ENCODE results near the gene HECTD4.
A peak's percentile ranks its signal among the peaks of the same experiment; 100 is the strongest.
"Not testable (repeated sequence)": the region's sequence is repeated elsewhere in the genome, so short reads cannot be mapped to it uniquely, and the experiment has no call there.

Gene HECTD4

DNA sequence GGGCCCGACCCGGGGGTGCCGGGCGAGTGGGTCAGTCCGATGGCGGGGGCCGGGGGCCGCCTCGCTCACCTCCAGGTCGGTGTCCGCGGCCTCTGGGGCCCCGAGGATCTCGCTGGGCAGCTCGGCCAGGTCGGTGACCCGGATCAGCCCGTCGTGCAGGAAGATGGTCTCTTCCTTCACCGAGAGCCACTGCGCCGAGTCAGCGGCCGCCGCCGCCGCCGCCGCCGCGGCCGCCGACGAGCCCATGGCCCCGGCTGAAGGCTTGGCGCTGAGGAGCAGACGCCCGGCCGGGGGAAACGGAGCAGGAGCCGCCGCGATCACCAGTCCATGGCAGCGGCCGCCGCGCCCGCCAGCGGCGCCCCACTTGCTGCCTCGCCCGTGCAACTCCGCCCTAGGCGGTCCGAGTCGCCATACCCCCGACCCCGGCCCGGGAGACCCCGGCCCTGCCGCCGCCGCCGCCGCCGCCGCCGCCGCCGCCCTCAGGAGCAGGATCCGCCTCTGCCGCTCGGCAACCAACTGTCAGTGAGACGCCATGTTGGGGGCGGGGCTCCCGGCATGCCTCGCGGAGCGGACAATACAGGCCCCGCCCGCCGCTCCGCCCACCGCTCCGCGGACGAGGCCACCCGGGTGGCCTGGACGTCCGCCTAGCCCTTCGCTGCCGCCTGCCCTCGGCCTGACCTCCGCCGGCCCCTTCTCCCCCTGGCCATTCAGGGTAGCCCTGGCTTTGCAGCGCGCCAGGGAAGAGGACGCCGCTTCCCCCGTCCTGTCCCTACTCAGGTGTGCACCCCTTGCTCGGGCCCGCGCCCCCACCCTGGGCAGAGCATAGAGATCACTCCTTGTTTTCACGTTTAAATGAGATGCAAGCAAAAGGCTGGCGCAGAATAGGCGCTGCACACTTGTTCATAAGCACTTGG, at the start of gene HECTD4:
TSS of gene HECTD4 (minus strand) at position 549 of the 914 bp plus-strand sequence. CDS start at position 246, 303 bp downstream.
- peak within 1 kb of the TSS; percentile 97 for H3K4me3 Mint-ChIP-seq
- no peaks in the 10 kb centered on the region for H3K9me3 Mint-ChIP-seq
- peak; percentile 95 for DNase-seq
- peaks cover 31% of the 10 kb centered on the region for H3K4me1 Mint-ChIP-seq (ENCODE audit: low read depth)
- peak within 1 kb of the TSS; percentile 95 for H3K27ac Mint-ChIP-seq
- H3K27me3 Mint-ChIP-seq = no peaks in the 10 kb centered on the region
- peaks cover 5% of the 10 kb centered on the region for H3K36me3 Mint-ChIP-seq (ENCODE audit: low read depth)

GRCh38 chr12:112431965-112432364, 49.7 kb upstream of the HECTD4 start:
- Mint-ChIP-seq H3K9me3 (no peaks in the 10 kb centered on the region), H3K4me3 (no peak overlapping the region), H3K27me3 (no peaks in the 10 kb centered on the region), H3K4me1 (ENCODE audit: low read depth) (peaks cover 46% of the 10 kb centered on the region), H3K36me3 (ENCODE audit: low read depth) (peaks cover 45% of the 10 kb centered on the region), H3K27ac (peak overlapping the region; percentile 92)
- DNase-seq = no peak

DNA sequence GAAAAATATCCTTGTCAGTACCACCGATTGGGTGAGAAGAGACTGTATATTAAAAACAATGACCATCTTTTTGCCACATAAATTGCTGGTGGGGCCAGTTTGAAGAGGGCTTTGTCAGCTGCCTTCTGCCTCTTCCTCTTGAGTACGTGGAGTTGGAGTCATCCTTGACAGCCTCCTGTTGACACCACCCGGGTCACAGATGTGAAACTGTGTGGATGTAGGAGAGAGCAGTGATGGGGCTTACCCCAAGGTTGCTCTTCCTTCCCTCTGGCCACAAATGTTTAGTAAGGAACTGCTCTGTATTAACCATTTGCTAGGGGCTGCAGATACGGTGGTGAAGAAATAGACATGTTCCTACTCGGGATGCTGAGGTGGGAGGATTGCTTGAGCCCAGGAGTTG, 48.7 kb upstream of the HECTD4 start:
- H3K27ac Mint-ChIP-seq = peak overlapping the region; percentile 92
- no peaks in the 10 kb centered on the region for H3K9me3 Mint-ChIP-seq
- H3K36me3 Mint-ChIP-seq (ENCODE audit: low read depth) = peaks cover 51% of the 10 kb centered on the region
- H3K27me3 Mint-ChIP-seq = no peaks in the 10 kb centered on the region
- H3K4me1 Mint-ChIP-seq (ENCODE audit: low read depth) = peaks cover 49% of the 10 kb centered on the region
- peak overlapping the region; percentile 35 for H3K4me3 Mint-ChIP-seq
- DNase-seq = no peak

- H3K27ac Mint-ChIP-seq = no peak overlapping the region
- peaks cover 58% of the 10 kb centered on the region for H3K36me3 Mint-ChIP-seq (ENCODE audit: low read depth)
- DNase-seq = no peak
- no peak overlapping the region for H3K4me3 Mint-ChIP-seq
- H3K27me3 Mint-ChIP-seq = no peaks in the 10 kb centered on the region
- H3K4me1 Mint-ChIP-seq (ENCODE audit: low read depth) = peaks cover 57% of the 10 kb centered on the region
- no peaks in the 10 kb centered on the region for H3K9me3 Mint-ChIP-seq
Observed at GRCh38 chr12:112427760-112428159, 45.5 kb upstream of the HECTD4 start.

GRCh38 chr12:112425582-112426382, 43.6 kb upstream of the HECTD4 start:
- Mint-ChIP-seq H3K27me3 (no peaks in the 10 kb centered on the region), H3K36me3 (ENCODE audit: low read depth) (peaks cover 62% of the 10 kb centered on the region), H3K9me3 (no peaks in the 10 kb centered on the region), H3K27ac (no peak overlapping the region), H3K4me1 (ENCODE audit: low read depth) (peaks cover 62% of the 10 kb centered on the region), H3K4me3 (no peak overlapping the region)
- no peak for DNase-seq

GRCh38 chr12:112424126-112424525, 41.9 kb upstream of the HECTD4 start:
- Mint-ChIP-seq H3K4me1 (ENCODE audit: low read depth) (peaks cover 66% of the 10 kb centered on the region), H3K36me3 (ENCODE audit: low read depth) (peaks cover 69% of the 10 kb centered on the region), H3K27ac (peak overlapping the region; percentile 6), H3K27me3 (no peaks in the 10 kb centered on the region), H3K4me3 (no peak overlapping the region), H3K9me3 (no peaks in the 10 kb centered on the region)
- DNase-seq = no peak

DNA sequence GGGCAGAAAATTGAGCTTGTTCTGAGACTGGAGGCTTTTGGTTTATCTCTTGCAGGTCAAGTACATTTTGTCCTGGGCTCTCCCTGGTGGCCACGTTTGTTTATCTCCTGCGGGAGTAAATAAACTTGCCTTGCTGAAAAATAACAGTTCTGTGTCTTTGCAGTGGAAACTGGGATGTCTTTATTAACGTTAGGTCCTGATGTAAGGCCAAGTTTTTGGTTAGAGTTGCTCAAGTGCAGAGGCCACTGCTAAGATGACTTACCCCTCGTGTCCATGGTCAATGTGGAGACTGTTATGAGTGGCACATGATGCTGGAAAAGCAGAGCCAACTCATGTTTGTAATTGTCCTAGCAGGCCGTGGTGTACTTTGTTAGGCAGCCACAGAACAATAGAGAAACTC, 40.3 kb upstream of the HECTD4 start:
- Mint-ChIP-seq H3K4me3 (no peak overlapping the region), H3K4me1 (ENCODE audit: low read depth) (peaks cover 58% of the 10 kb centered on the region), H3K36me3 (ENCODE audit: low read depth) (peaks cover 63% of the 10 kb centered on the region), H3K27ac (peak overlapping the region; percentile 1), H3K9me3 (no peaks in the 10 kb centered on the region), H3K27me3 (no peaks in the 10 kb centered on the region)
- DNase-seq = peak; percentile 7

DNA sequence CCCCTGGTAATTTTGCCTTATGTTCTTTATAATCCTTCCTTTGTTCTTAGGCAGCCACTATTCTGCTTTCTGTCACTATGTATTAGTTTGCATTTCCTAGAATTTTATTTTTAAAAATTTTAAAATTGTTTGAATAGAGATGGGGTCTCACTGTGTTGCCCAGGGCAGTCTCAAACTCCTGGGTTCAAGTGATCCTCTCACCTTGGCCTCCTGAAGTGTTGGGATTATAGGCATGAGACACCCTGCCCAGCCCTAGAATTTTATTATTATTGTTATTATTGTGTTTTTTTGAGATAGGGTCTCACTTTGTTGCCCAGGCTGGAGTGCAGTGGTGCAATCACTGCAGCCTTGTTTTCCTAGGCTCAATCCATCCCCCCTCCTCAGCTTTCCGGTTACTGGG, 39.1 kb upstream of the HECTD4 start:
- H3K27me3 Mint-ChIP-seq = no peaks in the 10 kb centered on the region
- DNase-seq = no peak
- no peak overlapping the region for H3K27ac Mint-ChIP-seq
- H3K9me3 Mint-ChIP-seq = no peaks in the 10 kb centered on the region
- H3K4me3 Mint-ChIP-seq = peak overlapping the region; percentile 94
- H3K36me3 Mint-ChIP-seq (ENCODE audit: low read depth) = peaks cover 61% of the 10 kb centered on the region
- peaks cover 60% of the 10 kb centered on the region for H3K4me1 Mint-ChIP-seq (ENCODE audit: low read depth)

DNA sequence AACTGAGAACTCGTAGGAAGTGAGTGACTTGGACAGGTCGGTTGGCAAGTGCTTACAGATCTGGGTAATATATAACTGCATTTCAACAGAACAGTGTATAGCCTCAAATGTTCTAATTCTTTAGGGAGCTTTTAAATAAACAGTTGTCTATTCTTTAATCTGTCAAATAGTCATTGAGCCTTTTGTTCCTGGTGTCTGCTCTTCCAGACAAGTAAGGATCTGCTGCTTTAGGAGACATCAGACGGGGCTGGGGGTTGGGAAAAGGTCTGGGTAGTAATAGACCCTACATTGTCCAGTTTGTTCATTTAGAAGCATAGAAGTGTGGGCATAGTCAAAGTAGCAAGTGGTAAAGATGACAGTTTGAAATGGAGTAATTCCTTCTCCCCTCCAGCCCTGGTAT, 38.5 kb upstream of the HECTD4 start:
- no peak for DNase-seq
- Mint-ChIP-seq H3K36me3 (ENCODE audit: low read depth) (peaks cover 55% of the 10 kb centered on the region), H3K27ac (peak overlapping the region; percentile 82), H3K27me3 (no peaks in the 10 kb centered on the region), H3K4me1 (ENCODE audit: low read depth) (peaks cover 53% of the 10 kb centered on the region), H3K4me3 (peak overlapping the region; percentile 94), H3K9me3 (no peaks in the 10 kb centered on the region)

DNA sequence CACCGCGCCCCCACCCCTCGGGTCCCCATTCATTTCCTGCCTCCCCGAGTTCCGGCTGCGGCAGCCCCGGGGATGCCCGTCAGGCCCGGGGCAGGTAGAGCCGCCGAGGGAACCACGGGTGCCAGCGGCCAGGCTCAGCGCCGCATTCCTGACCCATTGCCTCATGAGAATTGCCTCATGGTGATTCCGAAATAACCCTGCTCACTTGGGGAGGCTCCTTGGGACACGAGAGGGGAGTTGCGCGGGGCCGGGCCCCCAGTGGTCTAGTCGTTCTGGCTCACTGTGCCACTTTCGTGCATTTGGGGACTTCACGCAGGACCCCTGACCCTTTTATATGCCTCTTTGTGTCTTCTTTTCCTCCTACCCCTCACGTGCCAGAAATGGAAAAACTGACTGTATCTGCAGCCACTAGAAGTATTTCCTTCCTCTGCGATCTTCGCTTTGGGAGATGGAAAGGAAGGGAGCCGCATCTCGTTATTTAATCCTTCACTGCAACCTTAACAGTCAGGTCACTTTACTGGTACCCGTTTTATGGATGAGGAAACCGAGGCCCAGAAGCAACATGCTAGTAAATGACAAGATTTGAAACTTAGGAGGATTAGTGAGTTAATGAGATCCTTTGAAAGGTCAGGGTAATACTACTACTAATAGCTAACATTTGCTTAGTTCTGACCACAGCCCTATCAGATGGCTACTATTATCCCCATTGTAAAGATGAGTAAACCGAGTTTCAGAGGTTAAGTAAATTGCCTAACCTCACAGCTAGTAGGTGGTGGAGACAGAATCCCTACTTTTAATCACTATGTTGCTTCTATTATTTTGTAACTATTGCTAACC, 37.3 kb upstream of the HECTD4 start:
- Mint-ChIP-seq H3K27ac (peak overlapping the region; percentile 98), H3K4me1 (ENCODE audit: low read depth) (peaks cover 46% of the 10 kb centered on the region), H3K4me3 (peak overlapping the region; percentile 94), H3K36me3 (ENCODE audit: low read depth) (peaks cover 47% of the 10 kb centered on the region), H3K9me3 (no peaks in the 10 kb centered on the region), H3K27me3 (no peaks in the 10 kb centered on the region)
- DNase-seq = no peak

GRCh38 chr12:112418608-112419296, 36.5 kb upstream of the HECTD4 start, which contains the start of gene PTPN11:
Gene PTPN11 (plus strand): TSS chr12:112418947. CDS start chr12:112419112, 165 bp downstream.
- Mint-ChIP-seq H3K27me3 (no peaks in the 10 kb centered on the region), H3K27ac (peak within 1 kb of the TSS; percentile 99), H3K36me3 (ENCODE audit: low read depth) (peaks cover 41% of the 10 kb centered on the region), H3K4me1 (ENCODE audit: low read depth) (peaks cover 38% of the 10 kb centered on the region), H3K9me3 (no peaks in the 10 kb centered on the region), H3K4me3 (peak within 1 kb of the TSS; percentile 97)
- peak; percentile 97 for DNase-seq

DNA sequence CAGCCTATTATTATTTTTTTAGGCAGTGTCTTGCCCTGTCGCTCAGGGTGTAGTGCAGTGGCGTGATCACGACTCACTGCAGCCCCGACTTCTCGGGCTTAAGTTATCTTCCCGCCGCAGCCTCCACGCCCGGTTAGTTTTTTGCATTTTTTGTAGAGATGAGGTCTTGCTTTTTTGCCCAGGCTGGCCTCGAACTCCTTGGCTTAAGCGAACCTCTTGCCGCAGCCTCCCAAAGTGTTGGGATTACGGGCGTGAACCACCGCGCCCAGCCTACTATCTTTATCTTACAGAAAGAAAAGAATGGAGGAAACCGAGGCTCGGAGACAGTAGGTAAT, 36.0 kb upstream of the HECTD4 start:
- Mint-ChIP-seq H3K4me3 (peak overlapping the region; percentile 97), H3K27ac (peak overlapping the region; percentile 99)
- DNase-seq = no peak

DNA sequence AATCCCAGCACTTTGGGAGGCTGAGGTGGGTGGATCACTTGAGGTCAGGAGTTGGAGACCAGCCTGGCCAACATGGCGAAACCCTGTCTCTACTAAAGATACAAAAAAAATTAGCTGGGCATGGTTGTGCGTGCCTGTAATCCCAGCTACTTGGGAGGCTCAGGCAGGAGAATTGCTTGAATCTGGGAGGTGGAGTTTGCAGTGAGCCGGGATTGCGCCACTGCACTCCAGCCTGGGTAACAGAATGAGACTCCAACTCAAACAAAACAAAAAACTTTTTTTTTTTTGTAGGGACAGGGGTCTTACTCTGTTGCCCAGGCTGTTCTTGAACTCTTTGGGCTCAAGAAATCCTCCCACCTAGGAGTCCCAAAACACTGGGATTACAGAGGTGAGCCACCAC, 33.2 kb upstream of the HECTD4 start:
- H3K4me1 Mint-ChIP-seq (ENCODE audit: low read depth) = peaks cover 21% of the 10 kb centered on the region

More for the DNA sequence above, 36.0 kb upstream of the HECTD4 start:
- H3K9me3 Mint-ChIP-seq = no peaks in the 10 kb centered on the region
- H3K27me3 Mint-ChIP-seq = no peaks in the 10 kb centered on the region
- H3K4me1 Mint-ChIP-seq (ENCODE audit: low read depth) = peaks cover 38% of the 10 kb centered on the region
- H3K36me3 Mint-ChIP-seq (ENCODE audit: low read depth) = peaks cover 41% of the 10 kb centered on the region

More for the DNA sequence above, 33.2 kb upstream of the HECTD4 start:
- not testable (repeated sequence) for H3K9me3 Mint-ChIP-seq, H3K4me3 Mint-ChIP-seq, H3K27me3 Mint-ChIP-seq, DNase-seq, H3K27ac Mint-ChIP-seq
- H3K36me3 Mint-ChIP-seq (ENCODE audit: low read depth) = peaks cover 18% of the 10 kb centered on the region
